COR-L47 (cell line): ENCODE data around the gene DGKG.

Experiments used
- DNase-seq: peaks from one replicate; lab custom pipeline; 2025; lab: John Stamatoyannopoulos, UW

The DGKG gene

GRCh38 chr3:186367631-186368030, 5.6 kb upstream of the DGKG start:
- no peak for DNase-seq

DNA sequence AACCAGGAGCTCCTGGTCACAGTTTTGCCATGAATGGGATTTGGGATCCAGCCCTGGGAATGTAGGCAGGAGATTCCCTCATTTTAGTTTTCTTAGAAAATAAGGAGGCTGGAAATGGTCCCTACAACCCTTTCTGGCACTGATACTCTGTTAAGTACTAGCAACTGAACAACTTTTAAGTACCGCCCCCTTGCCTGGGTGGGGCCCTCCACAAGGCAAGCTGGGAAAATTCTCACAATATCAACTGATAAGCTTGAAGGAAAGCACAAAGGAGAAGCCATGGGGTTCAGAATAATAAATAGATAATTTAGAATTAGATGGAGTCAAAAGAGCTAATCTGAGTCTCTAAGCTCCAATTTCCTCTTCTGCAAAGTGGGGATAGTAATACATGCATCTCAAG, 4.2 kb upstream of the DGKG start:
- no peak for DNase-seq

GRCh38 chr3:186365202-186365974, 3.4 kb upstream of the DGKG start:
- DNase-seq: no peak

DNA sequence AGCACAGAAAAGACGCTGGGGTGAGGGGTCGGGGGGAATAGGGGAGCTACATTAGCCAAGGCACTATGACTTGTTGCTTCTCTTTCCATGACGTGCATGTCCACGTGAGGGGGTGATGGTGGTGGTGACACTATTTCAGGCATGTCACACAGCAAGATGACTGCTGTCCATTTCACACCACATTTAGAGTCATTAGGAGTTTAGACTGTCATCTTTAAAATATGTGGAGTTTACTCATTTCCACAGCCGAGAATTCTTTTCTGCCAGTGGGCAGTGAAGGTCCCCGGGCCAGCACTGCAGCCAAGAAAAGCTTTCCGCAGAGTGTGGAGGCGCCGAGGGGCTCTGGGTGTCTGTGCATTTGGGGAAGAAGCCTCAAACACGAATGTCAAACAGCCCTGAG, 954 bp upstream of the DGKG start:
- no peak for DNase-seq

- DNase-seq: no peak
Measured at GRCh38 chr3:186362537-186362842, 456 bp upstream of the DGKG start.

GRCh38 chr3:186361246-186361761, 730 bp downstream of the DGKG start:
- DNase-seq: no peak

- DNase-seq: no peak
Measured at GRCh38 chr3:186360779-186361178, 1.3 kb downstream of the DGKG start.

- no peak for DNase-seq
Measured at GRCh38 chr3:186359078-186359477, 3.0 kb downstream of the DGKG start.

DNA sequence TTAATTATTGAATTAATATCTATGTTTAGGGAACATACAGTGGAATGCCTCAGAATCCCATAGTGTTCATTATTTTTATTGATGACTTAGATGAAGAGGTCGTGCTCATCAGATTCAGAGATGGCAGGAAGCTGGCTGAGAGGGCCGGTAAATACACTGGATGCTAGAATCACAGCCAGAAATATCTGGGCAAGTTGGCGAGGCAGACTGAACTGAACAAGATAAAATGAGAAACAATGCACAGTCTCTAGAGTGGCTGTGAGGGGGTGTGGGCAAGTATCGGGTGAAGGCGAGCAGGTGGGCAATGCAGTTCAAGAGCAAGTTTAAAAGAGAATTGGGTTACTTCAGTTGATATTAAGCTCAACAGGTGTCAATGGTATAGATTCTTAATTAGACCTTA, 5.9 kb downstream of the DGKG start:
- no peak for DNase-seq

DNA sequence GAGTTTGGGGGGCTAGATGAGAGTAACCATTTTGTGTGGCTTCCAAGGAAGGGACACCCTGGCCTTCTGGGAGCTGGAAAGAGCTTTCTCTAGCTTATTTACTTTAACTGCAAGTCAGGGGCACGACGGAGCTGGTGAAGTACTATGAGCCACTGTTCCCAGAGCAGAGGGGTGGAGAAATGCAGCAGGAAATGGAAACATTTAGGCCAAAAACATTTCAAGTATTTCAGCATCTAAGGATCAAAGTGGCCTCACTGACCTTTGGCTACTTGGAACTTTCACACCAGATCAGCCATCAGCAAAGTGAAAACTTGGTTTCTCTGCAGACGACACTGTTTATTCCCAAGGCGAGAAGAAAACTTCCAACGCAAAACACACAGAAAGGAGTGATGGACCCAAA, 7.9 kb downstream of the DGKG start:
- no peak for DNase-seq

DNA sequence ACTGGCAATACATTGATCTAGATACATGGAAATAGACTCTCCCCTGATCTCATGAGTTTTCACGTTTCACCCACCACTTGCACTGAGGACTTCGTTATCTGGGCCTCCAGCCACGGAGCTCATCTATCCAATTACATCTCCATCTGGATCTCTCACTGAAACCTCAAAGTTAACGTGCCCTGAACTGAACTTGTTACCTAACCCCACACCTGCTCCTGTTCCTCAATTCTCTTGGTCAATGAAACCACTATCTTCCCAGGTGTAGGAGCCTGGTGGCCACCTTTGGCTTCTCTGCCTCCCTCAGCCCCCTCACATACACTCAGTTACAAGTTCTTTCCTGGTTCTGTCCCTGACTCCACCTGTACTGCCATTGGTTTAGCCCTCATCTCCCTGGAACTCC, 9.7 kb downstream of the DGKG start:
- no peak for DNase-seq

GRCh38 chr3:186342197-186342596, 19.8 kb downstream of the DGKG start:
- DNase-seq: no peak

GRCh38 chr3:186340204-186340603, 21.8 kb downstream of the DGKG start:
- DNase-seq: no peak

DNA sequence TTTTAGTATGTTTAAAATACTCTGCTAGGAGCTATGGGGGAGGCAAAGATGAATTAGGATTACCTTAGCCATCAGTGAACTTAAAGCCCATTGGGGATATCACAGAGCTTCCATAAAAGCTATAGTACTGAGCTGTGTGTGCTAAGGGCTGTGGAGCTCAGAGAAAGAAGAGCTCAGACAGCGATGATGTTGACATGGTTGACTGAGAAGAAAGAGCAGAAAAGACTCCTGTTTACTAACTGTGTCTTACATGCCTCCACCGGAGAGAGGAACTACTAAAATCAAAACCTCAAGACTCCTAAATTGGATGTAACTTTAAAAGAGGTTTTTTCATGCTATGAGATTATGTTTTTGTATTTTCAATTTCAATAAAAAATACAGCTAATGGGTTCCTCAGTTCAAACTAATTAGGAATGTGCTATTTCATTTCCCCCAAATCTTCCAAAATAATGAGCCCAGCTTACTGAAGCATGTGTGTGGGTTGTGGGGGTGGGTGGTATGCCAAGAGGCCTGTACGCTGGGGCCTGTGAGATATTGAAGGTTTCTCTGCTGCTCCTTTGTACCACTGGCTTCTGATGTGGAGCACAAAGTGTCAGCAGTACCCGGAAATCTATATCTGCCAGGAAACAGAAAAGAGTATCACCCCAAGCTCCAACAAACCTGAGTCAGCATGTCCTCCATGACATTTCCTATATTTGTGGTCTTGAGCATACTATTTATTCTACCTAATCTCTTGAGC, 22.7 kb downstream of the DGKG start:
- DNase-seq: no peak

DNA sequence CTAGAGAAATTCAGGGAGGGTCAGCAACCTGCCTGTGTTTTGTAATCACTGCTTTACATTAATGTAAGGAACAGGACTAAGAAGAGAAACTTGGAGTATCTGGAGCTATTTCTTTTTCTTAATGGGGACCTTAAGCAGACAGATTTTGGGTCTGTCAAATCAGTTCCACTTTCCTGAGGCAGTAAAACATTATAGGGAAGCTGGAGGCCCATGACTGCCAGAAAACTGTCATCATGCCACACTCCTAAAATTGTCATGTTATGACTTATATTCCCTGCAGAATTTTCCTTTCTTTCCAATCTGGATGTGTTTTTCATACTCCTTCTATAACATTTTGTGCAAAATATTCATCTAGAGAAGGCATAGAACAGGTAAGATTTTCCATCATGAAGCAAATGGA, 28.8 kb downstream of the DGKG start:
- no peak for DNase-seq

- no peak for DNase-seq
Measured at GRCh38 chr3:186330772-186331460, 31.1 kb downstream of the DGKG start.

DNA sequence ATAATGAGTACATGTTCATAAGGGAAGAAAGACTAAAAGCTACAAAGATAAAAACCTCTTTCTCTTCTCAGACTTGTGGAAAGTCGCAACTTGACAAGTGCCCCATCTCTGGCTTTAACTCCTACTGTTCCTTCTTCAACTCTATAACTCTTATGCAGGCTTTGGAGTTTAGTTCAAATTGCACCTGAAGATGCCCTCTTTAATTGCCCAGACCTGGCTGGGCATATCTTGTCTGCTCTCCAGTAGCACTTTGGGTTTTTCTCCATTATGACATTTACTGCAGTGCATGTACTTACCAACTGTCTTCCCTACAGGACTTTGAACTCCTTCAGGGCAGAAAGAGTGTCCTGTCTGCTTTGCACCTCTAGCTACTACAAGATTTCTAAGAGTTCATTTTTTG, 32.4 kb downstream of the DGKG start:
- no peak for DNase-seq

- DNase-seq: no peak
Measured at GRCh38 chr3:186327912-186328487, 34.0 kb downstream of the DGKG start.

DNA sequence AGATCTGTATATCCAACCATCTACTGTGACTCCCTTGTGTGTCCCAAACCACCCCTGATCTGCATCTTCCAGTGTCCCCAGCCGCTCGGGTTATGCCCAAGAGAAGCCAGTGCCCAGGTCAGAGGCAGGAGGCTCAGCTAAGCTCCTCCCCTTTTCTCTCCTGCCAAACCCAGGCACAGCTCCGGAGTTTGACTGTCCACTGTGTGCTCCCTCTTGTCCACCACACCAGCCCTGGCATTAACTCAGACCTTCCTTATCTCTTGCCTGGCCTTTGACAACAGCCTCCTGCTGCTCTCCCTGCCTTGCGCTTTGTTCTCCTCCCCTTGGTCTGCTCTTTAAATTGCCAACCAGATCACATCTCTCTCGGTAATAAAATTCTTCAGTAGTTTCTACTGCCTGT, 39.3 kb downstream of the DGKG start:
- no peak for DNase-seq

GRCh38 chr3:186321746-186322145, 40.3 kb downstream of the DGKG start:
- DNase-seq: no peak

DNA sequence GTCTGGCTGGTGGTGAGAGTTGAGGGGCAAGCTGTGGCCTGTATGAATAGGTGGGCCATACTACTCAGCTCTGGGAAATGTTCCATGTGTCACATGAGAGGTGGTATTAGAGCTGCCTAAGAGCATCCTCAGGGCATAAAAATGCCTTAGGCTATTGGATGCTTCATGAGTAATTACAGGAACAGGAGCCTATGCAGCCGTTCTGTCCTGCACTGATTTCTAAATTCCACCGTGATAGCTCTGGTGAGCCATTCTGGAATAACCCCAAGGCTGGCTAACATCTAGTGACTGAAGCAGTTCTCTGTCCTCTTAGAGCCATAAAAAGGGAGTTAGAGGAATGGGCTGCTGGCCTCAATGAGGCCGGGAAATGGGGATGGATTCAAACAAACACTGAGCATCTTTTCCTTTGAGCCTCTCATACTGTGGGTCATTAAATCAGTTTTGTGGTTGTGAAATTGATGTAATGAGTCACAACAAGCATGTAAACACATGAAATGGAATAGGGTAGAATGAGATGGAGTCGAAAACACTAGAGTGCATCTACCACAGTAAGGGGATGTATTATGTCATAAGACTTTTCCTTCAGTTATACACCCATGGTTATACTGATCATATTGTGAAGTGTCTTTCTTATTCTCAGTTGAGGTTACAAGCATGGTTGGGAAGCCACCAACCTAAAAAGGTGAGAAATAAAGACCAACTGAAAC, 41.0 kb downstream of the DGKG start:
- DNase-seq: no peak

- no peak for DNase-seq
Measured at GRCh38 chr3:186319945-186320344, 42.1 kb downstream of the DGKG start.
